Cardiac fibroblast (primary cell): Measurements from ENCODE around the gene EYS.

Experiments used
- DNase-seq, 2 donors: peaks; one replicate each; pipeline versions ENCODE4 v3.0.0 to v3.0.0-alpha.2; 2010; ENCODE audit warnings: low read depth in 2 of 2
- H3K4me3 ChIP-seq, 2 donors: replicated peaks in 1 of 2; 1 replicate in 1 of 2; 2 replicates in 1 of 2; pipeline ENCODE4 v1.5.1; 2011; ENCODE audit warnings: low read depth in 2 of 2, low read length in 2 of 2, mild to moderate bottlenecking in 2 of 2, moderate library complexity in 1 of 2
- TF ChIP-seq, protein P1 (sequence below): IDR thresholded peaks from one replicate; pipeline ENCODE4 v1.5.1; 2011; ENCODE audit warnings: low read depth, mild to moderate bottlenecking, low read length, inconsistent platforms

The EYS gene

DNA sequence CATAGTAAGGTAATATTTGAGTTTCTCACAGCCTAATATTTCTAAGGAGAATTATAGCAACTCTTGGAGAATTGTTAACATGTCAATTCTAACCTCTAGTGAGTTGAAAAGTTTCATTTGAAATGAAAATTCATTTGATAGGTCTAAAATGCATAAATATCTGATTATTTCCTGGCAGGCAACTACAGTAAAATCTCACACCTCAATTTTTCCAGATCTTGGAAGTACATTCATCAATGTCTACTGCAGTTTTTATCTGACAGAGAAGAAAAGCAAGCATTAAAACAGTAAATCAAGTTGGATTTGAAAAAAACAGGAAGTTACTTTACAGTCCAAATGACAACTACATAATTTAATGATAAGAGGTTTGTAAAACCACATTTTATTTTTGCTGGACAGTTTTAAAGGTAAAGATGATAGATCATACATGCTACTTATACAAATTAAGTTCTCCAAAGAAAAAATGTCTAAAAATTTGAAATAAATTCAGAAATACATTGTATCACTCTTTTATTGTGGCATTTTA is 631.3 kb downstream of the EYS start:
- H3K4me3 ChIP-seq: no peak overlapping the region
- TF ChIP-seq, protein P1, sequence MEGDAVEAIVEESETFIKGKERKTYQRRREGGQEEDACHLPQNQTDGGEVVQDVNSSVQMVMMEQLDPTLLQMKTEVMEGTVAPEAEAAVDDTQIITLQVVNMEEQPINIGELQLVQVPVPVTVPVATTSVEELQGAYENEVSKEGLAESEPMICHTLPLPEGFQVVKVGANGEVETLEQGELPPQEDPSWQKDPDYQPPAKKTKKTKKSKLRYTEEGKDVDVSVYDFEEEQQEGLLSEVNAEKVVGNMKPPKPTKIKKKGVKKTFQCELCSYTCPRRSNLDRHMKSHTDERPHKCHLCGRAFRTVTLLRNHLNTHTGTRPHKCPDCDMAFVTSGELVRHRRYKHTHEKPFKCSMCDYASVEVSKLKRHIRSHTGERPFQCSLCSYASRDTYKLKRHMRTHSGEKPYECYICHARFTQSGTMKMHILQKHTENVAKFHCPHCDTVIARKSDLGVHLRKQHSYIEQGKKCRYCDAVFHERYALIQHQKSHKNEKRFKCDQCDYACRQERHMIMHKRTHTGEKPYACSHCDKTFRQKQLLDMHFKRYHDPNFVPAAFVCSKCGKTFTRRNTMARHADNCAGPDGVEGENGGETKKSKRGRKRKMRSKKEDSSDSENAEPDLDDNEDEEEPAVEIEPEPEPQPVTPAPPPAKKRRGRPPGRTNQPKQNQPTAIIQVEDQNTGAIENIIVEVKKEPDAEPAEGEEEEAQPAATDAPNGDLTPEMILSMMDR: no peak
- no peak for DNase-seq

DNA sequence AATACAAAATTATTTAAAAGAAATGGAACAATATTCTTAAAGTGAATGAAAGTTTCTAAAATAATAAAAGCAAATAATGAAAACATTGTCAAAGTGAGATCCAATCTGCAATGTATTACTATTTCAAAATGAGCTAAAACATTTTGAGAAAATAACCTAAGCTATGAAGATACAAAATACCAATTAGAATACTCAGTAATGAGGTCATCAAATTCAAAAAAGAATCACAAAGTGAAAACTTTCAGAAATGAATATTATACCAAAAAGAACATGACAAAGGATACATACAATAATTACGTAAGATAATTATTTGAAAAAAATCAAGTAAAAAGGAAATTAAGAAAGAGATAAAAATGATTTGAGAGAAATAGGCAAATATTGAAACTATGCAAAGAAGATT is 634.5 kb downstream of the EYS start:
- no peak for DNase-seq
- TF ChIP-seq, protein P1: no peak
- H3K4me3 ChIP-seq: no peak overlapping the region

DNA sequence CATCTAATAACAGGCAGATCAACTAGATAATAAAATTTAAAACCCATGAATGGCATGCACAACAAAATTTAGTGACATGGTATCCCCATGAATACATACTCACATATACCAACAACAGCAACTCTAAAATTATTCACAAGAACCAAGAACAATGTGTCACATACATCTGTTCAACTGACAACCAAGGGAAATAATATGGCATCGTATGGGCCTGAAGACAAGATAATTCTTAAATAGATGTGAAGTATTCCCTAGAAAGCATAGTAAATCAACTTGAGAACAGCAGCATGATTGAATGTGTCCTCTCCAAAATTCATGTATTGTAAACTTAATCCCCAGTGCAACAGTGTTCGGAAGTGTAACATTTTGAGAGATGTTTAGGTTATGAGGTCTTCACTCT is 635.5 kb downstream of the EYS start:
- TF ChIP-seq, protein P1: no peak
- DNase-seq: no peak
- no peak overlapping the region for H3K4me3 ChIP-seq

DNA sequence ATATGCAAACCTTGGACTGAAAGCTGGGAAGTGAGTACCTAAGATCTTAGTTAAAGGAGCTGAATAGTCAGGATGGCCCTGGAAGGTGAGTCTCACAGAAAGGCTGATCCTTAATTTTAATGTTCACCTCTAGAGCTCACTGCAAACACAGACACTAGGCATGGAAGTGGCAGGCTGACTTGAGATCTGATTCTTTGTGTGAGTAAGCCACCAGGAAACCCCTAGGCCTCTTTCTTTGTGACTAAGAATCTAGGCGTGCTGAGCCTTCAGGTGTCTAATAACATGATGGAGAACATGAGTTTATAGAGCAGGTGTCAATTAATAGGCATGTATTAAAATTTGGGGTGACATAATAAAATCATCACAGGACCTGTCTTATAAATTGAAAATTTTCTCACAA is 642.2 kb downstream of the EYS start:
- no peak for DNase-seq
- TF ChIP-seq, protein P1: no peak
- H3K4me3 ChIP-seq: no peak overlapping the region

DNA sequence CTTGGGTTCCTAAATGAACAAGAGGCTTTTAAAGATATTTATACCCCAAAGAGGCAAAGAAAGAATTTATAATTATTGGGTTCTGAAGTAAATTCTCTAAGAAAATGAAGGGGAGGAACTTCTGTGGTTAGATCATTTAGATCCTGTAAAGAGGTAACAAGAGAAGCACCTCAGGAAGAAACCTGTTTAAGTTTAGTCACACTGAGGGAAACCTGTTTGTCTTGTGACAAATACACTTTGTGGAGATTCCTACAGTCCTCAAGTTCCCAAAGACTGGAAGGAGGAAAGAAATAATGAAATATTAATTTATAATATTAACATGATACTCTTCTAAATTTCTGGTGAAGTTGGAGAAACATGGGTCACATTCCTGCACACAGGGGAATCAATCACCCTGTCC is 647.5 kb downstream of the EYS start:
- H3K4me3 ChIP-seq: no peak overlapping the region
- DNase-seq: no peak
- TF ChIP-seq, protein P1: no peak

DNA sequence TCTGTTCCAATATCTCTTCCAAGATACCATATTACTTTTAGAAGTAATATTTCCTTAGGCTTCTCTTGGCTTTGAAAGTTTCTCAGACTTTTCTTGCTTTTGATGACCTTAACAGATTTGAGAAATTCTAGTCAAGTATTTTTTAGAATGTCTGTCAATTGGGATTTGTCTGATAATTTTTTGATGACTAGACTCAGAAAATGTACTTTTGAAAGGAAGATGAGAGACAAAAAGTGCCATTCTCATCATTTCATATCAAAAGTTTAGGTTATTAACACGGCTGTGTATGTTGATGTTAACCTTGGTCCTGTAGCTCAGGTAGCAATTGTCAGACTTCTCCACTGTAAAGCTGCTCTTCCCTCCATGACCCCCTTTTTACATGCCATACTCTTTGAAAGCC is 651.5 kb downstream of the EYS start:
- TF ChIP-seq, protein P1: no peak
- no peak overlapping the region for H3K4me3 ChIP-seq
- no peak for DNase-seq

DNA sequence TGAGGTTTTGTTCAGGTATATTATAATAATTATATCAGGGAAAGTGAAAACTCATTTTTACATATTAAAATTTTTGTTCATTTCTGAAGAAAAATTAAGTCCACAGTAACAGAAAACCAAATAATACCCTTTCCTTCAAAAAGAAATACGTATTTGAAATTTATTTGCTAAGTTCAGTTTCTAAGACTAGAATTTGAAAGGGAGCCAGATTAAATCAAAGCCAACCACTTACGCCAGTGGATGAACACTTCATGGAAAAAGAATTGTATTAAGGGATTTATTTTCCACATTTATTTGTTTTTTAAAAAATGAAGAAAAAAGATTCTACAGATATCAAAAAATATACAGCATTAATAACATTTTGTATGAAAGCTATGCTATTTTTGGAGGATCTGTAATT is 654.4 kb downstream of the EYS start:
- no peak for DNase-seq
- TF ChIP-seq, protein P1: no peak
- no peak overlapping the region for H3K4me3 ChIP-seq
